Keratinocyte (primary cell): Measurements from ENCODE around the gene ACMSD.

Source experiments
- CTCF ChIP-seq, 3 experiments: IDR thresholded peaks in 1 of 3; conservative IDR thresholded peaks in 1 of 3; optimal IDR thresholded peaks in 1 of 3; 2 replicates in 2 of 3; 3 replicates in 1 of 3; pipeline versions ENCODE3 to v1.5.1; 2011; ENCODE audit warnings: low read length in 3 of 3, mild to moderate bottlenecking in 3 of 3, moderate library complexity in 2 of 3, control low read depth in 1 of 3, inconsistent platforms in 1 of 3; ENCODE audit not compliant: insufficient read depth in 2 of 3; ENCODE audit errors: extremely low read depth in 1 of 3
- EZH2 ChIP-seq: IDR thresholded peaks from one replicate; pipeline ENCODE4 v1.6.1; 2012; ENCODE audit warnings: inconsistent platforms, mild to moderate bottlenecking, low read length, moderate library complexity

- no peak for TF ChIP-seq CTCF (optimal IDR thresholded peaks at IDR 0.05 in 1 of 3, IDR thresholded peaks at IDR 0.05 in 1 of 3, conservative IDR thresholded peaks at IDR 0.05 in 1 of 3; ENCODE audit: extremely low read depth in 1 of 3, insufficient read depth in 2 of 3, low read length in 3 of 3)
- no peak for TF ChIP-seq EZH2
Observed at GRCh38 chr2:134800341-134800740, 38.1 kb upstream of the ACMSD start.
